Measurements from ENCODE around the gene PLEKHG4. TPM values are rescaled to one million over a fixed set of nuclear protein-coding genes. Genes with fewer than 3 reads are reported as not detected.

The PLEKHG4 gene
- total and polyA plus RNA-seq, 9 of the 15 experiments (the other 6 are each of a cell fraction or from before 2014, with no cell fraction given), result 3.7 to 36.8 (median 17.9) TPM

- TF ChIP-seq E2F3 (CRISPR knock-in tag; IDR thresholded peaks at IDR 0.05), result peak; percentile 93
- no peak; a peak in 1 of 4 replicates for TF ChIP-seq NONO (IDR thresholded peaks at IDR 0.05; ENCODE audit: low read depth in 2 of 2, low read length in 1 of 2)
- TF ChIP-seq MEF2D (tag; conservative IDR thresholded peaks at IDR 0.05; ENCODE audit: low read depth), result no peak
- no peak for TF ChIP-seq CEBPG (CRISPR knock-in tag; IDR thresholded peaks at IDR 0.05)
- TF ChIP-seq CEBPG (tag; conservative IDR thresholded peaks at IDR 0.05 in 1 of 2, IDR thresholded peaks at IDR 0.05 in 1 of 2), result no peak
- TF ChIP-seq CEBPB (tag; IDR thresholded peaks at IDR 0.05), result no peak
- TF ChIP-seq, protein P1, sequence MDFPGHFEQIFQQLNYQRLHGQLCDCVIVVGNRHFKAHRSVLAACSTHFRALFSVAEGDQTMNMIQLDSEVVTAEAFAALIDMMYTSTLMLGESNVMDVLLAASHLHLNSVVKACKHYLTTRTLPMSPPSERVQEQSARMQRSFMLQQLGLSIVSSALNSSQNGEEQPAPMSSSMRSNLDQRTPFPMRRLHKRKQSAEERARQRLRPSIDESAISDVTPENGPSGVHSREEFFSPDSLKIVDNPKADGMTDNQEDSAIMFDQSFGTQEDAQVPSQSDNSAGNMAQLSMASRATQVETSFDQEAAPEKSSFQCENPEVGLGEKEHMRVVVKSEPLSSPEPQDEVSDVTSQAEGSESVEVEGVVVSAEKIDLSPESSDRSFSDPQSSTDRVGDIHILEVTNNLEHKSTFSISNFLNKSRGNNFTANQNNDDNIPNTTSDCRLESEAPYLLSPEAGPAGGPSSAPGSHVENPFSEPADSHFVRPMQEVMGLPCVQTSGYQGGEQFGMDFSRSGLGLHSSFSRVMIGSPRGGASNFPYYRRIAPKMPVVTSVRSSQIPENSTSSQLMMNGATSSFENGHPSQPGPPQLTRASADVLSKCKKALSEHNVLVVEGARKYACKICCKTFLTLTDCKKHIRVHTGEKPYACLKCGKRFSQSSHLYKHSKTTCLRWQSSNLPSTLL (IDR thresholded peaks at IDR 0.05), result no peak
- no peak for TF ChIP-seq ZNF512 (tag; IDR thresholded peaks at IDR 0.05)
- no peak for TF ChIP-seq NCOA2 (IDR thresholded peaks at IDR 0.05; ENCODE audit: partially characterized antibody in 2 of 2)
- peak; percentile 69 for TF ChIP-seq CXXC5 (CRISPR knock-in tag; IDR thresholded peaks at IDR 0.05)
- TF ChIP-seq TAF7 (tag; IDR thresholded peaks at IDR 0.05), result no peak
- TF ChIP-seq SIN3A (IDR thresholded peaks at IDR 0.05; ENCODE audit: borderline replicate concordance in 2 of 2, control insufficient read depth in 1 of 2, low read depth in 2 of 2, low read length in 2 of 2), result peak; percentile 29 to 46; a peak in 2 of 4 replicates
- peak; percentile 55; the same call in 1 of the 2 replicates for TF ChIP-seq LCOR (CRISPR knock-in tag; IDR thresholded peaks at IDR 0.05)
- peak in 1 of 2 experiments; percentile 19; a peak in 1 of 4 replicates for TF ChIP-seq ETV6 (IDR thresholded peaks at IDR 0.05; ENCODE audit: borderline replicate concordance in 1 of 2, low read depth in 2 of 2, low read length in 1 of 2)
- TF ChIP-seq ETV6 (CRISPR knock-in tag; IDR thresholded peaks at IDR 0.05; ENCODE audit: borderline replicate concordance), result no peak
- TF ChIP-seq, protein P2, sequence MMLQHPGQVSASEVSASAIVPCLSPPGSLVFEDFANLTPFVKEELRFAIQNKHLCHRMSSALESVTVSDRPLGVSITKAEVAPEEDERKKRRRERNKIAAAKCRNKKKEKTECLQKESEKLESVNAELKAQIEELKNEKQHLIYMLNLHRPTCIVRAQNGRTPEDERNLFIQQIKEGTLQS (IDR thresholded peaks at IDR 0.05), result no peak
- TF ChIP-seq, protein P2 (CRISPR knock-in tag; conservative IDR thresholded peaks at IDR 0.05), result no peak
- TF ChIP-seq SMAD2 (IDR thresholded peaks at IDR 0.05; ENCODE audit: low read depth, low read length), result no peak
- TF ChIP-seq YY1 (IDR thresholded peaks at IDR 0.05; ENCODE audit: borderline replicate concordance in 1 of 3, control insufficient read depth in 1 of 3, extremely low read depth in 1 of 3, insufficient read depth in 3 of 3, insufficient read length in 1 of 3, insufficient replicate concordance in 2 of 3, low read depth in 1 of 3, low read length in 2 of 3), result peak in 1 of 3 experiments; percentile 48
- TF ChIP-seq HDAC3 (IDR thresholded peaks at IDR 0.05; ENCODE audit: borderline replicate concordance, partially characterized antibody), result no peak
- TF ChIP-seq FOXJ2 (tag; IDR thresholded peaks at IDR 0.05), result no peak
- no peak for TF ChIP-seq PTTG1 (tag; IDR thresholded peaks at IDR 0.05; ENCODE audit: low read depth)
Observed at GRCh38 chr16:67247192-67248072, 31.9 kb upstream of the PLEKHG4 start, which contains the start of gene FHOD1 (continued).
